T47D (cell line): Measurements from ENCODE around the gene SBNO2.
A peak's percentile ranks its signal among the peaks of the same experiment; 100 is the strongest.

Experiments
- DNase-seq, 2 experiments: peaks; one replicate each; pipeline versions ENCODE4 v3.0.0 to v3.0.0-alpha.2; 2011 to 2012; ENCODE audit warnings: low read depth in 1 of 2, low spot score in 1 of 2
- JUND ChIP-seq: IDR thresholded peaks from 2 replicates; pipeline ENCODE4 v1.6.1; 2012; ENCODE audit warnings: low read depth
- in situ Hi-C: cut with HindIII; loops from 2 replicates; pipeline ENCODE4 v1.10.0; 2016; ENCODE audit warnings: low sequenced_read_pairs, low pct_unique_long_range_greater_than_20kb

Gene SBNO2

GRCh38 chr19:1161716-1162115 lies 12.4 kb downstream of the SBNO2 start:
- in situ Hi-C loops = no loop called here
- no peak for TF ChIP-seq JUND
- DNase-seq = peak in 1 of 2 experiments; percentile 65

GRCh38 chr19:1159864-1160595 lies 14.0 kb downstream of the SBNO2 start:
- no peak for DNase-seq
- in situ Hi-C loops = no loop called here
- TF ChIP-seq JUND = no peak

DNA sequence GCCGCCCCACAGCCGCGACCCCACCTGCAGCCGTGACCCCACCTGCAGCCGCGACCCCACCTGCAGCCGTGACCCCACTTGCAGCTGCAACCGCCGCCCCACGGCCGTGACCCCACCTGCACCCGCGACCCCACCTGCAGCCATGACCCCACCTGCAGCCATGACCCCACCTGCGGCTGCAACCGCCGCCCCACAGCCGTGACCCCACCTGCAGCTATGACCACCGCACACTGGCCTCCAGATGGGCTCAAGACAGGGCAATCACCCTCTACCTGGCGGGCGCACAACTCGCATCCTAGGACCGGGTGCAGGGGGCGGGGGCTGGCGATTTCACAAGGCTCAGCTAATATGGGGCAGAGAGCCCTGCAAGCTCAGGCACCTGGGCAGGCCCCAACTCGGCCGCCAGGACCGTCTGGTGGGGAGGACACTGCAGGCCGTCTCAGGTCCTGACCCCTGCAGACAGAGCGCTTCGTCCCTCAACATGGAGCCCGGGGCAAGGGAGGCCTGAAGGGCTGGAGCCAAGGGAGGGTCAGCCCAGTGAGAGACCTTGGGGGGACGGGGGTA lies 15.1 kb downstream of the SBNO2 start:
- in situ Hi-C loops = no loop called here
- no peak for DNase-seq
- no peak for TF ChIP-seq JUND

DNA sequence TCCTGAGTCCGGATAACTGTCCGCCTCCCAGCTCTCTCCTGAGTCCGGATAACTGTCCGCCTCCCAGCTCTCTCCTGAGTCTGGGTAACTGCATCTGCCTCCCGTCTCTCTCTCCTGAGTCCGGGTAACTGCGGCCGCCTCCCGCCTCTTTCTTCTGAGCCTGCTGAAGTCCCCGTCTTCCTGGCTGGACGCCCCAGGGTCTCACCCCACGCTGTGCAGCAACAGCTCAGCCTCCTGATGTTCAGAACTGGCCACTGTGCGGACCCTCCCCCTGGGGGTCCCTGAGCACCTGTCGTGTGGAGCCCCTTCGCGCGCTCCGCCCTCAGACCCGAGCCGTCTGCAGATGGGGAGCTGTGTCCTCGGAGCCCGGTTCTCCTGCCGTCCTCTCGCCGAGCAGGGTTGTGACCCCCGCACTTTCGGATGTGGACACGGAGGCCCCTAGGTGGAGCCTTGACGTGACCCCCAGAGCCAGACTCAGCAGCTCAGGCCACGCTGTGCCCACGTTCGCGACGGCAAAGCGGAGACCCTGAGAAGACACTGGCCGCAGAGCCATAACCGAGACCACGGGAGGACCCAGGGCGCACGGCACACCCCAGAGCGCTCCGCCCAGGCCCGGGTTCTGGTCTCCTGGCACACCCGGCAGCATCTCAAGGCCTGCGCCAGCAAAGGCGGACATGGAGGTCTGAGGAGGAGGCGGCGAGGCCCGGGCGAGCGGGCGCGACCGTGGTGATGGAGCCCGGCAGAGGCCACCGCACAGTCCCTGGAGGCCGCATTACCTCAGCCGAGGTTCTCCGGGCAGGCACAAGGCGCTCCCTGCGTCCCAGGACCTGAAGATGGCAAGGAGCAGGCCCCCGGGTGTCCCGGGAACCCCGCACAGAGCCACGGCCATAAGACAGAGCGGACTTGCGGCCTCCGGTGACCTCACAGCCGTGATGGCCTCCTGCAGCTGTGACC lies 15.9 kb downstream of the SBNO2 start:
- no peak for TF ChIP-seq JUND
- in situ Hi-C loops = no loop called here
- no peak for DNase-seq

DNA sequence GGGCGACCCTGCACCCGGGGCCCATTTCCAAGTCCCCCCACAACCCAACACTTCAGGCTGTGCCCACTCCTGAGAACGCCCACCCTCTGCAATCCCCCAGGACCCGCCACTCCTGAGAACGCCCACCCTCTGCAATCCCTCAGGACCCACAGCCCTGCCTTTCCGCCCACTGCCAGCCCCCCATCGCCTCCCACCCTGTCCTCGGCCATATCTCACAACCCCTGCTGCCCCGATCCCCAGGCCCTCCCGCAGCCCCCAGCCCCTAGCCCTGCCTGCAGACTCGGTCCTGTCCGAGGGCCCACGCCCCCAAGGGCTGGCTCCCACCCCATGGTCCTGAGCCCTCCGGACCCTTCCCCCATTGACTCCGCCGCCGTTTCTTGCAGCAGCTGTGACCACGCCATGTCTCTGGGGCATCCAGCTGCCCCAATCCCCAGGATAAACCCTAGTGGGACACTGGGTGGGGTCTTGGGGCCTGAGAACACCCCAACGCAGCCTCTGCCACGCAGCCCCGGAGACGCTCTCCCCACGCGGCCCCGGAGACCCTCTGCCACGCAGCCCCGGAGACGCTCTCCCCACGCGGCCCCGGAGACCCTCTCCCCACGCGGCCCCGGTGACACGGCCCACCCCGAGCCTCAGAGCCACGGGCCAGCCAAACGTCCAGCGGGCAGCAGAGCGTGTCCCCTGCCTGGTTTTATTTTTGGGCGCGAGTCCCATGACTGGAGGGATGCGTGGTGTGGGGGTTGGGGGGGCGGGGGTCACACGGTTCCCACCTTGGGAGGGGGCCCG lies 17.0 kb downstream of the SBNO2 start:
- in situ Hi-C loops = no loop called here
- TF ChIP-seq JUND = no peak
- no peak for DNase-seq

GRCh38 chr19:1156305-1156801 lies 17.7 kb downstream of the SBNO2 start:
- no peak for DNase-seq
- TF ChIP-seq JUND = no peak
- in situ Hi-C loops = no loop called here

- TF ChIP-seq JUND = no peak
- no peak for DNase-seq
- in situ Hi-C loops = no loop called here
These were observed 18.4 kb downstream of the SBNO2 start for GRCh38 chr19:1155352-1156304.

- TF ChIP-seq JUND = no peak
- peak; percentile 35 to 47 for DNase-seq
- in situ Hi-C loops = no loop called here
These were observed 19.2 kb downstream of the SBNO2 start for GRCh38 chr19:1154731-1155351.

- in situ Hi-C loops = no loop called here
- DNase-seq = no peak
- TF ChIP-seq JUND = no peak
These were observed 20.0 kb downstream of the SBNO2 start for GRCh38 chr19:1153891-1154730.
